Measurements from ENCODE around the gene BTBD9.

Gene BTBD9

DNA sequence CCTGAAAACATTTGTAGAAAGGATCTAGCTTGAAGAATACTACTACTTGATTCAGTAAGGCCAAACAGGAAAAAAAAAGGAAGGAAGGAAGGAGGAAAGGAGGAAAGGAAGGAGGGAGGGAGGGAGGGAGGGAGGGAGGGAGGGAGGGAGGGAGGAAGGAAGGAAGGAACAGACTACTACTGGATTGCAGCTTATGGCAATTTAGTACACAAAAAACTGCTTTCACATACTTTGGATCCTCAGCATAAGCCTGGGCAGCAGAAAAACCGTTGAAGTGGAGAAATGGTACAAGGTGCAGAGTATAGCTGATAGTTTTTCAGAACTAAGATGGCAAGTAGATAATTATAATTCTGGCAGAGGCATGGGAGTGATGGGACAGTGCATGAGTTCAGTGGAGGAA is 201.6 kb downstream of the BTBD9 start:
- Histone ChIP-seq H3K4me3 (ENCODE audit: low read depth, low read length) (no peak overlapping the region), H3K9me3 (no peaks in the 10 kb centered on the region), H3K27me3 (no peaks in the 10 kb centered on the region), H3K4me1 (no peaks in the 10 kb centered on the region), H3K36me3 (no peaks in the 10 kb centered on the region)
- no peak for DNase-seq
- TF ChIP-seq, protein P1, sequence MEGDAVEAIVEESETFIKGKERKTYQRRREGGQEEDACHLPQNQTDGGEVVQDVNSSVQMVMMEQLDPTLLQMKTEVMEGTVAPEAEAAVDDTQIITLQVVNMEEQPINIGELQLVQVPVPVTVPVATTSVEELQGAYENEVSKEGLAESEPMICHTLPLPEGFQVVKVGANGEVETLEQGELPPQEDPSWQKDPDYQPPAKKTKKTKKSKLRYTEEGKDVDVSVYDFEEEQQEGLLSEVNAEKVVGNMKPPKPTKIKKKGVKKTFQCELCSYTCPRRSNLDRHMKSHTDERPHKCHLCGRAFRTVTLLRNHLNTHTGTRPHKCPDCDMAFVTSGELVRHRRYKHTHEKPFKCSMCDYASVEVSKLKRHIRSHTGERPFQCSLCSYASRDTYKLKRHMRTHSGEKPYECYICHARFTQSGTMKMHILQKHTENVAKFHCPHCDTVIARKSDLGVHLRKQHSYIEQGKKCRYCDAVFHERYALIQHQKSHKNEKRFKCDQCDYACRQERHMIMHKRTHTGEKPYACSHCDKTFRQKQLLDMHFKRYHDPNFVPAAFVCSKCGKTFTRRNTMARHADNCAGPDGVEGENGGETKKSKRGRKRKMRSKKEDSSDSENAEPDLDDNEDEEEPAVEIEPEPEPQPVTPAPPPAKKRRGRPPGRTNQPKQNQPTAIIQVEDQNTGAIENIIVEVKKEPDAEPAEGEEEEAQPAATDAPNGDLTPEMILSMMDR (IDR thresholded peaks at IDR 0.05; ENCODE audit: low read depth, low read length) = no peak

DNA sequence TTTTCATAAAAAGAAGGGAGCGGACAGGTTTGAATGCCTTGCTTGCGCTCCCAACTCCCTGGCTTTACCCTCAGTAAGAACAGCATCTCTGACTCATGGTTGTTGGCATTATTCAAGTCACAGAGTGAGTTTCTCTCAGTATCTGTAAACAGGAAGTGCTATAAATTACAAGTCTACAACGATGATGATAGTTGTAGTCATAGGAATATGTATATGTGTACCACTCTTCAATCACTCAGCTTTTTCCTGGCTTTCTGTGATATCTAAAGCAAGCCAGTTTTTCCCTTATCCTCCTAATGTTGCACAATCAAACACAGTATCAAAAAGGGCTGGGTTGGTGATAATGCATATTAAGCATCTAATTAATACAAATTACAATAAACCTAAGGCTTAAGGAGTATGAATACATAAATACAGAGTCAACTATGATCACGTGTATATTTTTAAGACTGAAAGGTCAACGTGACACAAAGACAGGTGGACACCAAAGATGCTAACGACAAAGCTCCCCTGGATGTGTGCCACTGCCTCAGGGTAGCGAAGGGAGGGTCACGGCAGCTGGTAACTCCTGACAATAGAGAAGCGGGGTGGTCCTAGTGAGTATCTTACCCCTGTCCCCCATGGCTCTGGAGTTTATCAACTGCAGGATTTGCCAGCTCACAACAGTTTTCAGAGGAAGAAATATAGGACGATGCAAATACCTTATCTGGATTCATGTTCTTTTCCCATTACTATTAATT is 202.8 kb downstream of the BTBD9 start:
- H3K36me3 ChIP-seq = no peaks in the 10 kb centered on the region
- TF ChIP-seq, protein P1 (IDR thresholded peaks at IDR 0.05; ENCODE audit: low read depth, low read length) = no peak
- no peaks in the 10 kb centered on the region for H3K27me3 ChIP-seq
- no peaks in the 10 kb centered on the region for H3K9me3 ChIP-seq
- no peaks in the 10 kb centered on the region for H3K4me1 ChIP-seq
- DNase-seq = peak; percentile 32
- H3K4me3 ChIP-seq (ENCODE audit: low read depth, low read length) = no peak overlapping the region

DNA sequence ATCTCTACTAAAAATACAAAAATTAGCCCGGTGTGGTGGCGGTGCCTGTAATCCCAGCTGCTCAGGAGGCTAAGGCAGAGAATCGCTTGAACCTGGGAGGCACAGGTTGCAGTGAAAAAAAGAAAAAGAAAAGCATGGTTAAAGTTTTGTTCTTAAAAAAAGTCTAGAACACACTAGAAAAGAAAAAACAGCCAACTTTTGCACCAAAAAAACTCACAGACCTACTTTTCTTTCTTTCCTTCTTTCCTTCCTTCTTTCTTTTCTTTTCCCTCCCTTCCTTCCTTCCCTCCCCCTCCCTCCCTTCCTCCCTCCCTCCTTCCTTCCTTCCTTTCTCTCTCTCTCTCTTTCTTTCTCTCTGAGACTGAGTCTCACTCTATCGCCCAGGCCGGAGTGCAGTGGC is 204.4 kb downstream of the BTBD9 start:
- Histone ChIP-seq H3K27me3 (no peaks in the 10 kb centered on the region), H3K36me3 (no peaks in the 10 kb centered on the region), H3K4me3 (ENCODE audit: low read depth, low read length) (no peak overlapping the region), H3K9me3 (no peaks in the 10 kb centered on the region), H3K4me1 (no peaks in the 10 kb centered on the region)
- TF ChIP-seq, protein P1 (IDR thresholded peaks at IDR 0.05; ENCODE audit: low read depth, low read length) = no peak
- DNase-seq = no peak

DNA sequence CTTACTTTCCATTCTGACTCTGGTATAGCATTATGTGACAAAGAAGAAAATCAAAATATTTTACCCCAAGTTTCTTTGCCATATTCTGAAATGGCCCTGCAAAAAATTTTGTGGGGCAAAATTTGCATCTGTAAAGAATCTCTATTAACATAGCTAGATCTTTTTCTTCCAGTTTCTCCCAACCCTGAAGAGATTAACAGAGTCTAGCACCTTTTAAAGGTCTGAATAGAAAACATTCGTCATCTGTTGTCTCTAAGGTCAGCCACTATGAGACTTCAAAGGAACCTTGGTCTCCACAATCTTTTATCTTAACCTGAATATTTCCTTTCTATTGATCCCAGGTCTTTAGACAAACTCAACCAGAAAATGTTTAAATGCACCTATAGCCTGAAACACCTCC is 205.7 kb downstream of the BTBD9 start:
- TF ChIP-seq, protein P1 (IDR thresholded peaks at IDR 0.05; ENCODE audit: low read depth, low read length) = no peak
- DNase-seq = no peak

DNA sequence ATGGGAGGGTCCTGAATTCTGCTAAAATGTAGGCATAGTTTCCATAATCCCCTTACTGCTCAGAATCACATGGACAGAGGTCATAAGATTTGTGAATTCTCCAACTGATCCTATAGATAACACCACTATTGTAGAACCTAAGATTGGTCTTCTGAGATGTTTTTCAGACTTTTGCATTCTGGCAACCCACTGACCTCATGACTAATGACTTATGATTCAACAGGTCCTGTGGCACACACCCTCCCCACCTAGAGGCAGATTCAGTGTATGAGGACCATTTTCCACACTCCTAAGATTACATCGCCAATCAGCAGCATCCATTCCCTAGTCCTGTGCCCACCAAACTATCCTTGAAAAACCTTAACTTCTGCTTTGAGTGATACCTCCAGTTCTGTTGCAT is 207.2 kb downstream of the BTBD9 start:
- Histone ChIP-seq H3K36me3 (no peaks in the 10 kb centered on the region), H3K4me1 (no peaks in the 10 kb centered on the region), H3K27me3 (no peaks in the 10 kb centered on the region), H3K4me3 (ENCODE audit: low read depth, low read length) (no peak overlapping the region), H3K9me3 (no peaks in the 10 kb centered on the region)
- DNase-seq = no peak
- TF ChIP-seq, protein P1 (IDR thresholded peaks at IDR 0.05; ENCODE audit: low read depth, low read length) = no peak

More for the DNA sequence above, 205.7 kb downstream of the BTBD9 start:
- Histone ChIP-seq H3K4me3 (ENCODE audit: low read depth, low read length) (no peak overlapping the region), H3K9me3 (no peaks in the 10 kb centered on the region), H3K4me1 (no peaks in the 10 kb centered on the region), H3K27me3 (no peaks in the 10 kb centered on the region), H3K36me3 (no peaks in the 10 kb centered on the region)

DNA sequence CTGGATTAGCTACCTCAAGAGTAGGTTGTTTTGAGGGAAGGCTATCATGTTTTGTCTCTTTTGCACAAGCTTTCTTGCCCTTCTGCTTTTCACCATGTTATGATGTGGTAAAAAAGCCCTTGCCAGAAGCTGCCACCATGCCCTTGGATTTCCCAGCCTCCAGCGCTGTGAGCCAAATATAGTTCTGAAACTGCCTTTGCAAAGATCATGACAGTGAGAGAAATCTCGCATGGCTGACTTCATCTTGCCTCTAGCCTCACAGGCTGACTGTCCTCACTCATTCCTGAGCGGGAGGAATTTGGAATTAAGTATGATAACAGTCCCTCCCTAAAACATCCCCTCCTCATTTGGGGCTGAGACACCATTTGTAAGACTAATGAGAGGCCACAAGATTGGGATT is 207.7 kb downstream of the BTBD9 start:
- TF ChIP-seq, protein P1 (IDR thresholded peaks at IDR 0.05; ENCODE audit: low read depth, low read length) = no peak
- no peaks in the 10 kb centered on the region for H3K27me3 ChIP-seq
- H3K4me1 ChIP-seq = no peaks in the 10 kb centered on the region
- no peaks in the 10 kb centered on the region for H3K36me3 ChIP-seq
- H3K9me3 ChIP-seq = no peaks in the 10 kb centered on the region
- no peak overlapping the region for H3K4me3 ChIP-seq (ENCODE audit: low read depth, low read length)
- no peak for DNase-seq
